Measurements from ENCODE around the gene RNF138.
A peak's percentile ranks its signal among the peaks of the same experiment; 100 is the strongest.
"Not testable (repeated sequence)": the region's sequence is repeated elsewhere in the genome, so short reads cannot be mapped to it uniquely, and the experiment has no call there.

Gene RNF138

DNA sequence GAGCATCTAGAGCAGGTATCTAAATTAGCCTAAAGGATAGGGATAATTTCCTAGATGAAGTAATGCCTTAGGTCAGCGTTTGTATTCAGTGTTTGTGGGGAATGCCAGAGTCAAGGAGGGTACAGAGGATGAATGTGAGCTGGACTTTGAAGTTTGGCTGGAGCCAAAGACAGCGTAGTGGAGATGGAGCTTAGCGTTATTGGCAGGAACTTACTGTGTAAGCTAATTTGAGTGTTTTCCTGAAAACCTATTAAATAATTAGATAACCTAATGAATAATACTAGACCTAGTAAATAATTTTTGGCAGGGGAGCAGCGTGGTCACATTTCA, 4.2 kb downstream of the RNF138 start:
- no peak for DNase-seq

DNA sequence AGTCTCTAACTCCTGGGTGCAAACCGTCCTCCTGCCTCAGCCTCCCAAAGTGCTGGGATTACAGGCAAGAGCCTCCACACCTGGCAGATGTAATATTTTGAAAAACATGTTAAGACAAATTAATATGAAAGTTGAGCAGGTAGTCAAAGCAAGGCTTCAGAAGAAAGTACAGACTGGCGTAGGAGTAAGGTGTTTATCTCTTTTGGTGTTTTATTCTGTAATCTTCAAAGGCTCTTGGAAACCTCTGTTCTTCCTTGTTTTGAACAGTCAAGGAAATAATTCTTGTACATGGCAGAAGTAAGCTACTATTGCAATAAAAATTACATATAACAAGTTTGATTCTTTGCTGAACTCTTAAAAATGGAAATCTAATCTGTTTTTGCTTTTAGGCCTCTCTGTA, 5.3 kb downstream of the RNF138 start:
- DNase-seq = no peak

- no peak for DNase-seq
These were observed 12.8 kb downstream of the RNF138 start for GRCh38 chr18:32104516-32104915.

DNA sequence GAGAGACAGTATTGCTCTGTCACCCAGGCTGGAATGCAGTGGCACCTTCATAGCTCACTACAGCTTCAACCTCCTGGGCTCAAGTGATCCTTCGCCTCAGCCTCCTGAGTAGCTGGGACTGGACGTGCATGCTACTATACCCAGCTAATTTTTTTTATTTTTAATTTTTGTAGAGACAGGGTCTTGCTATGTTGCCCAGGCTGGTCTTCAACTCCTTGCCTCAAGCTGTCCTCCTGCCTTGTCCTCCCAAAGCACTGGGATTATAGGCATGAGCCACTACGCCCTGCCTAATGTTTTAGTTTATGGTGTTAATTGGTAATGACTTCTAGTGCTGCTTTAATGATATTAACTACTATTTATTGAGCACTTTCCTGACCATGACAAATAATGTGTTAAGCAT, 18.3 kb downstream of the RNF138 start:
- no peak for DNase-seq

DNA sequence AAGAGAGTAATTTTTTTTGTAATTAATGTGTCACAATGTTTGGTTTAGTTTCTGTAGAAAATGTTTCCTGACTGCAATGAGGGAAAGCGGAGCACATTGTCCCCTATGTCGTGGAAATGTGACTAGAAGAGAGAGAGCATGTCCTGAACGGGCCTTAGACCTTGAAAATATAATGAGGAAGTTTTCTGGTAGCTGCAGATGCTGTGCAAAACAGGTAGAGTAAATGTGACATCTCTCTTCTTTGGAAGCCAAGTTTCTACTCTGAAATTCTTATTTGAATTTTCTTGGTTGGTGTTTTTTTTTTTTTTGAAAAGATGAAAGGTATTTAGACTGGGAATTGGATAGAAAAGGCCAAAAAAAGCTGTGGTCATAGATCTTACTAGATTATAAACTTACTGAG, 20.0 kb downstream of the RNF138 start:
- DNase-seq = no peak

- DNase-seq = no peak
These were observed 21.2 kb downstream of the RNF138 start for GRCh38 chr18:32112826-32113225.

DNA sequence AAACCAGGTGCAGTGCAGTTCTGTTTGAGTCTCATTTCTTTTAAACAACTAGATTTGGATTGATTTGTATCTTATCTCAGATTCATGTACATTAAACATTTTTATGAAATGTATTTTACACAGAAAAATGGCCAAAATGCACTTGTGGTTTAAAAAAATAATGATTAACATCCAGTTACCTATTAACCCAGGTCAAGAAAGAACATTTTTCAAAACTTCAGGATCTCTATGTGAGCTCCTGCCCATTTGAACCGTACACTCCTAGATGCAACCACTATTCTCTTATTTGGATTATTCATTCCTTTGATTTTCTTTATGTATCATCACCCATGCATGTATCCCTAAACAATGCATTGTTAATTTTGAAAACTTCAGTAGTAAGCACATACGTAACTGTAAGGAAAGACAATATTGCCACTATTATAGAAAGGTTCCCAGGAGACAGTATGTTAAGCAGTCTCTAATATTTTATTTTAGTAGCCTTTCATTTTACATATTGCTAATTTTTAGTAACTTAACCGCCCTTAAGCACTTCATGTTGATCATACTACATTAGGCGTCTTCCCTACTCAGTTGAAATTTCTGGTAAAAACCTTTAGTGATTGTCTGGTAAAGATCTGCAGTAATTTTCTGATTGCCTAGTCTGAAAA, 22.7 kb downstream of the RNF138 start:
- DNase-seq = no peak

- no peak for DNase-seq
These were observed 30.4 kb downstream of the RNF138 start for GRCh38 chr18:32122039-32122438.

- DNase-seq = no peak
These were observed 34.9 kb downstream of the RNF138 start for GRCh38 chr18:32126538-32126937.

DNA sequence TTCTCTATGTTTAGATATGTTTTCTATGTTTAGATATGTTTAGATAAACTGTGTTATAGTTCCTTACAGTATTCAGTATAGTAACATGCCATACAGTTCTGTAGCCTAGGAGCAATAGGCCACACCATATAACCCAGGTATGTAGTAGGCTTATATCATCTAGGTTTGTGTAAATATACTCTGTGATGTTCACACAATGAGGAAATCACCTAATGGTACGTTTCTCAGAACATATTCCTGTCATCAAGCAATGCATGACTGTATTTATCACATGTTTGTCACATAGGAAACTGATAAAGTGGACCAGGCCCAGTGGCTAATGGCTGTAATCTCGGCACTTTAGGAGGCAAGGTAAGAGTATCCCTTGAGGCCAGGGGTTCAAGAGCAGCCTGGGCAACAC, 44.0 kb downstream of the RNF138 start:
- DNase-seq = no peak

DNA sequence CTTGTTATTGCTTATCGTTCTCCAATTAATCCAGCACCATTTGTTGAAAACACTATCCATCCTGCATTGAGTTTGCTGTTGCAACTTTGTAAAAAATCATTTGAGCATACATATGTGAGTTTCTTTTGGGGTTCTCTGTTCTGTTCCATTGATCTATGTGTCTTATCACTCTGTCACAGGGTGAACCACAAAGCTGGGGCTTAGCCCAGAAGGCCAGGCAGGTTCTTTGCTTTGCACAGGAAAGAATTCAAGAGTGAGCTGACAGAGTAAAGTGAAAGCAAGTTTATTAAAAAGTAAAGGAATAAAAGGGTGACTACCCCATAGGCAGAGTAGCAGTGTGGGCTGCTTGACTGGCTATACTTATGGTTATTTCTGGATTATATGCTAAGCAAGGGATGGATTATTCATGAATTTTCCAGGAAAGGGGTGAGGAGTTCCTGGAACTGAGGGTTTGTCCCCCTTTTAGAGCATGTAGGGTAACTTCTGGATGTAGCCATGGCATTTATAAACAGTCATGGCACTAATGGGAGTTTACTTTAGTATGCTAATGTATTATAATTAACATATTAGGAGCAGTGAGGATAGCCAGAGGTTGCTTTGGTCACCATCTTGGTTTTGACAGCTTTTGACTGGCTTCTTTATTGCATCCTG, 46.8 kb downstream of the RNF138 start:
- DNase-seq = peak; percentile 91

GRCh38 chr18:32139835-32140283, 48.2 kb downstream of the RNF138 start:
- no peak for DNase-seq

GRCh38 chr18:32148185-32148870, 56.7 kb downstream of the RNF138 start:
- no peak for DNase-seq

DNA sequence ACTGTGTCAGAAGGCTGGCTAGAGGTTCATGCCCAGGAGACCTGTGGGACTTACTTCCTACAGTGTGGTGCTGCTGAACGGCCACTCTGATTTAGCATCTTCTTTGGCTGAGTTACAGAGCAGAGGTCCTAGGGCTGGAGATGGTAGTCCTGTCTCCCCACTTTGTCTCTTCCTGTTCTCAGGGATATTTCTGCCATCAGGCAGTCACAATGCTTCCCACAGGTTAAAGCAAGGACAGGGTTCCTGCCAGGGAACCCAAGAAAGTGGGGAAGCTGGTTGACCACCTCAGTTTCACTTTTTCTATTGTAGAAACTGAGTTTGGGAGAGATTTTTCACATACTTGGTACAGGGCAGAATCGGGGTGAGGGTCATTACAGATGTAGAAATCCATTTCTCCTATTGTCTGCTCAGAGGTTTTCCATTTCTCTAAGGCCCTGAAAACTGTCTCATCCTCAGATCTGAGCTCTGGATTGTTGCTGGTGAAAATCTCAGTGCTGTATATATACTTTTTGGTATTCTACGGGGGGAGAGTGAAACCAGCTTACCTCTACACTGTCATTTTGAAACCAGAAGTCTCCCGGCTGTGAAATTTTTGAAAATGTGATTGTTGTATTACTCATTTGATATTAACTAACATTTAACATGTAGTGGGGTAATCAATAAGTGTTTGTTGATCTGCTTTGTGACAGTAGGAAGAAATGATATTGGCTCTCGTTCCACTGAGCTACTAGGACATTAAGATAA, 61.2 kb downstream of the RNF138 start:
- DNase-seq = no peak

DNA sequence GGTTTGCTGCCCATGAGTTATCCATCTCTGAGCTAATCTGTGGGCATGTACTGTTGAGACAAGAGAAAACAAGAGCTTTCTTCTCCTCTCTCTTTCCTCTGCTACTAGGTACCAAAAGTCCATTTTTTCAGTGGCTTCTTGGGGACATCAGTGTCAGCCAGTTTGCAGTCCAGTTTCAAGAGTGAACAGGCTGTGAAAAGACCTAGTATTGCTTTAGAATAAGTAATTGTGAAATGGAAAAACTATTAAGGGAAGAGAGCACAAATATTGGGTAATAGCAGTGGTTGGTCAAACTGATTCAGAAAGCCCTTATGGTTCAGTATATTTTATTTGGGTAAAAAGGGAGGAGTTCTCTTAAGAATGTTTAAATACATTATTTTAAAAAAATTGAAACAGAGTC, 65.2 kb downstream of the RNF138 start:
- DNase-seq = no peak

GRCh38 chr18:32157580-32157979, 65.9 kb downstream of the RNF138 start:
- DNase-seq = no peak

DNA sequence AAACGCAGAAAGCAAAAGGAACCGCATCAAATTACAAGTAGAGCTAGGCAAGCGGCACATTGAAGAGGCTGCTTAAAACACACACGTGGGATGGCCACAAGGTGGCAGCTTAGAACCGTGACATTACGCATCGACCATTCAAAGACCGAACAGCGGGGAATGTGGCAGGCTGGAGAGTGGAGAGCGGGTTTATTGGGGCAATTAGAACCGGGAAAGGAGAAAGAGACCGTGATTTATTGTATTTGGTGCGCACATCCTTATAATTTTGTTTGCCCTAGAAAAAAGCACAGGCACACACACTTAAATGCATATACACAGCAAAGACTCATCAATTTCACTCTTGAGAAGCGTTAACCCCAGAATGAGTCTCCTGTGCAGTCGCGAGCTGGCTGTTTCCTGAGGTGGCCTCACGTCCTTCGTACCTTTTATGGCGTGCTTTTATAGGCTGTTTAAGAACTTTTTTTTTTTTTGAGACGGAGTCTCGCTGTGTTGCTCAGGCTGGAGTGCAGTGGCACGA, 66.5 kb downstream of the RNF138 start:
- peak; percentile 89 for DNase-seq

GRCh38 chr18:32158631-32159030, 67.0 kb downstream of the RNF138 start:
- DNase-seq = not testable (repeated sequence)

DNA sequence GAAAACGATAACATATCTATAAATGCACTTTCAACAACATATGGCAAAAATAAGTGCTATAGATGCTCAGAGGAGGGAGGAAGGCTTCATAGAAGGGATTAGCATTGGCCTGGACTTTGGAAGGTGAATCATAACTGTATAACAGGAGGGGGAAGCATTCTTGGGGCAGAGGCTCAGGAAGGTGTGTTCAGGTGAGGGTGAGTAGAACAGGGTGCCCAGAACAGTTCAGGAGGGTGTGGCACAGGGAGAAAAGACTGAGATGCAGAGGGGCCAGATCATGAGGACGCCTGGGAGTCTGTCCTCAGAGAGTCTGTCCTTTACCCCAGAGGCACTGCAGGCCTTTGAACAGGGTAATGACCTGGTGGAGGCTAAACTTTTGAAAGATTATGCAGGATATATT, 68.9 kb downstream of the RNF138 start:
- no peak for DNase-seq

GRCh38 chr18:32167980-32168730, 76.5 kb downstream of the RNF138 start:
- no peak for DNase-seq

DNA sequence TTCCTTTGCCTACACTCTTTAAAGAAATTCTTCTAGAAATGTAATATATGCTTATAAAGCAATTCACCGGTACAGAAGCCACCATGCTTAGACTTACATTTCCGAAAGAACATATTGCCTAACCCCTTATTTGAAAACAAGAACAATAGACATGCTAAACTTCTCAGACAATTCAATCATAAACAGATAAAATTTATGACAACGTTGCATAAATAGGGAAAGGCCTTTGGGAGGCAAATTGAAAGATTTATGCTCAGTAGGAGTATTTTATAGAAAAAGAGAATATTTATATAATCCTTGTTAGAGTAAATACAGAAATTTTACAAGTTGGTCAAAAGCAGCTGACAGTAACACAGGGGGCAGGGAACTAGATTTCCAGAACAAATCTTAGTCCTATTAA, 82.0 kb downstream of the RNF138 start:
- DNase-seq = no peak

DNA sequence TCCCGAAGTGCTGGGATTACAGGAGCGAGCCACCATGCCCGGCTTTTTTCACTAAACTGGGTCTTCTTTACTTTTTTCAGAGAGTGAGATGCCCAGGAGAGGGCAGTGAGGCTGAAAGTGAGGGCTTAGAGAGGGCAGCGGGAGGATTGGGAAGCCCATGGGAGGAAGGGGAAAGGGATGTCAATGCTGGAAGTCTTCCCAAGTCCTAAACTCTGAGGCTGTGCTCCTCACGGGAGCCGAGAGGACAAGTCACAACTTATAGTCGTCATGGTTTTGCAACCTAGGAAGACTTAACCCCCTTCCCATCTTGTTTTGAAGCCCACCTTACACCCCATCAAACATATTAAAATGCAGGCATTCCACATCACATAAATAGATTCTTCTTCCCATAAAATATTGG, 83.0 kb downstream of the RNF138 start:
- DNase-seq = no peak

DNA sequence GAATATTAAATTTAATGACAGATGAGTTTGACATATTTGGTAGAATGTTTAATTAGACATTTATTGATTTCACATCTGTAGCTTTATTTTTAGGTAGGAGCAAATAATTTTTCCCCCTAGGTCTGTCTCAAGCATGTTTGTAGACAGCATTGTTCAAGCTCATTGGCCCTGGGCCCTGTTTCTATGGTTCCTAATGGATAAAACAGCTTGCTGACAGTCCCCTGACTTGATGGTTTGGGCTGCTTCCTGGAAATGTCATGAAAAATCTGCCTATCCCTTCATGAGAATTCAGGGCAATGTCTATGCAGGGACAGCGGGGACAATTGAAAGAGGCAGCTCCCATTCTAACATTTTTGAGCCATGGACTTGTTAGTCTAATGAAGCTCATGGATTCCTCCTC, 83.6 kb downstream of the RNF138 start:
- no peak for DNase-seq
